Measurements from ENCODE around the gene LAIR1.
A peak's percentile ranks its signal among the peaks of the same experiment; 100 is the strongest.
"Not testable (repeated sequence)": the region's sequence is repeated elsewhere in the genome, so short reads cannot be mapped to it uniquely, and the experiment has no call there.

GRCh38 chr19:54359149-54359820, 5.4 kb downstream of the LAIR1 start:
- not testable (repeated sequence) for TF ChIP-seq POLR2A (IDR thresholded peaks at IDR 0.05; ENCODE audit: low read depth); EP300 (IDR thresholded peaks at IDR 0.05); POLR2AphosphoS5 (IDR thresholded peaks at IDR 0.05)
- TF ChIP-seq CTCF (IDR thresholded peaks at IDR 0.05) = peak in 1 of 3 experiments; percentile 16
